ENCODE measurements around the gene PLA2G7.
A peak's percentile ranks its signal among the peaks of the same experiment; 100 is the strongest.
"Not testable (repeated sequence)": the region's sequence is repeated elsewhere in the genome, so short reads cannot be mapped to it uniquely, and the experiment has no call there.

PLA2G7 gene

GRCh38 chr6:46734867-46735719, at the start of gene PLA2G7:
Gene PLA2G7, minus strand, starts transcription at chr6:46735375. Its CDS starts 12,484 bp downstream, at chr6:46722891.
- no peak for DNase-seq

GRCh38 chr6:46784535-46784934, 49.4 kb upstream of the PLA2G7 start:
- DNase-seq: no peak

GRCh38 chr6:46781478-46782378, 46.6 kb upstream of the PLA2G7 start:
- peak; percentile 14 to 74 for DNase-seq

- no peak for DNase-seq
Measured at GRCh38 chr6:46777476-46778346, 42.5 kb upstream of the PLA2G7 start.

- DNase-seq: no peak
Measured at GRCh38 chr6:46776070-46776712, 41.0 kb upstream of the PLA2G7 start.

GRCh38 chr6:46774736-46775135, 39.6 kb upstream of the PLA2G7 start:
- not testable (repeated sequence) for DNase-seq

GRCh38 chr6:46773201-46773855, 38.2 kb upstream of the PLA2G7 start:
- no peak for DNase-seq

GRCh38 chr6:46772762-46773161, 37.6 kb upstream of the PLA2G7 start:
- DNase-seq: no peak

- DNase-seq: no peak
Measured at GRCh38 chr6:46772016-46772415, 36.8 kb upstream of the PLA2G7 start.

- DNase-seq: no peak
Measured at GRCh38 chr6:46764961-46765360, 29.8 kb upstream of the PLA2G7 start.

- DNase-seq: not testable (repeated sequence)
Measured at GRCh38 chr6:46764280-46764679, 29.1 kb upstream of the PLA2G7 start.

GRCh38 chr6:46763466-46763865, 28.3 kb upstream of the PLA2G7 start:
- DNase-seq: no peak

- no peak for DNase-seq
Measured at GRCh38 chr6:46760925-46761324, 25.8 kb upstream of the PLA2G7 start.

GRCh38 chr6:46758960-46759753, 24.0 kb upstream of the PLA2G7 start:
- DNase-seq: no peak

GRCh38 chr6:46757214-46757596, 22.0 kb upstream of the PLA2G7 start:
- no peak for DNase-seq

- DNase-seq: no peak
Measured at GRCh38 chr6:46756469-46757213, 21.5 kb upstream of the PLA2G7 start.

- DNase-seq: no peak
Measured at GRCh38 chr6:46755865-46756264, 20.7 kb upstream of the PLA2G7 start.

- DNase-seq: no peak
Measured at GRCh38 chr6:46751658-46752057, 16.5 kb upstream of the PLA2G7 start.

GRCh38 chr6:46749731-46750130, 14.6 kb upstream of the PLA2G7 start:
- no peak for DNase-seq

GRCh38 chr6:46748940-46749503, 13.8 kb upstream of the PLA2G7 start:
- DNase-seq: no peak
